GM19328 (cell line): ENCODE data around the gene CHKB.
"Not testable (repeated sequence)": the region's sequence is repeated elsewhere in the genome, so short reads cannot be mapped to it uniquely, and the experiment has no call there.

Experiments used
- ATAC-seq: cut with Tn5 transposase; IDR thresholded peaks from one replicate; pipeline ENCODE4 v1.9.1; 2021; ENCODE audit warnings: mild to moderate bottlenecking, moderate library complexity; ENCODE audit not compliant: unreplicated experiment

Gene CHKB

DNA sequence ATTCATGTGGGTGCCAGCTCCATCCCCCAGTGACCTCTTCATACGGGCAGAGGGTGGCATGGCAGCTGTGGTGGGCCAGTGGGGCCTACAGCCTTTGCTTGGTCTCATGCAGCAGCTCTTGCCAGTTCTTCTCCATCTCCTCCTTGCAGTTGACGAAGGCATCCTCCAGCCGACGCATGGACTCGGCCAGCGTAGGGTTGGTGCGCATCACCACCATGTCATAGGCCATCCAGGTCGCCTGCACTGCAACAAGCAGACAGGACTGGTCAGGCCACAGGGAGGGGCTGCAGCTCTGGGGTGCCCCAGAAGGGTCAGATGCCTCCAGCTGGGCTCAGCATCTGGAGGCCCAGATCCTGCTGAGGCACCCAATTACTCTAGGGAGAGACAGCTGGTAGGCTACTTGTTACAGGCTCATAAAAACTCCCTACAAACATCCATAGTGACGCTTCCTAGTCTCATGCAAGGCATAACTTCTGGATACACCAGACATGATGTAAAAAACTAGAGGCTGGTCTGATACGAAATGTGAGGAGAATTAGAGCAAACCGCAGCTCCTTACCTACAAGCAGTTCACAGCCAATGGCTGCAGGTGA lies 31.4 kb downstream of the CHKB start:
- ATAC-seq: no peak

DNA sequence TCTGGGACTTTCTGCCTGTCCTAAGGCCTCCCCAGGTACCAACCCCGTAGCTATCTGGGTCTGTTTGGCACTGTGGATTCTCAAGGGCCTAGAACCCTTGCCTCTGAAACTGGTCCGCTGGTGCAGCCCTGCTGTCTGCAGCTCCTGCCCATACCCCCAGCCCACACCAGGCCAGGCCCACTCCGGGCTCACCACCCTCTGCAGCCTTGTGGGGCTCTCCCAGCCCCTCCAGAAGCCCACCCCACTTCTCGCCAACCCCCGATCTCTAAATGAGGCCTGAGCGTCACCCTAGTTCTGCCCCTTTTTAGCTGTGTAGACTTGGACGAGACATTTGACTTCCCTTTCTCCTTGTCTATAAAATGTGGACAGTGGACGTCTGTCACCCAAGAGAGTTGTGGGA lies 32.3 kb downstream of the CHKB start:
- no peak for ATAC-seq

DNA sequence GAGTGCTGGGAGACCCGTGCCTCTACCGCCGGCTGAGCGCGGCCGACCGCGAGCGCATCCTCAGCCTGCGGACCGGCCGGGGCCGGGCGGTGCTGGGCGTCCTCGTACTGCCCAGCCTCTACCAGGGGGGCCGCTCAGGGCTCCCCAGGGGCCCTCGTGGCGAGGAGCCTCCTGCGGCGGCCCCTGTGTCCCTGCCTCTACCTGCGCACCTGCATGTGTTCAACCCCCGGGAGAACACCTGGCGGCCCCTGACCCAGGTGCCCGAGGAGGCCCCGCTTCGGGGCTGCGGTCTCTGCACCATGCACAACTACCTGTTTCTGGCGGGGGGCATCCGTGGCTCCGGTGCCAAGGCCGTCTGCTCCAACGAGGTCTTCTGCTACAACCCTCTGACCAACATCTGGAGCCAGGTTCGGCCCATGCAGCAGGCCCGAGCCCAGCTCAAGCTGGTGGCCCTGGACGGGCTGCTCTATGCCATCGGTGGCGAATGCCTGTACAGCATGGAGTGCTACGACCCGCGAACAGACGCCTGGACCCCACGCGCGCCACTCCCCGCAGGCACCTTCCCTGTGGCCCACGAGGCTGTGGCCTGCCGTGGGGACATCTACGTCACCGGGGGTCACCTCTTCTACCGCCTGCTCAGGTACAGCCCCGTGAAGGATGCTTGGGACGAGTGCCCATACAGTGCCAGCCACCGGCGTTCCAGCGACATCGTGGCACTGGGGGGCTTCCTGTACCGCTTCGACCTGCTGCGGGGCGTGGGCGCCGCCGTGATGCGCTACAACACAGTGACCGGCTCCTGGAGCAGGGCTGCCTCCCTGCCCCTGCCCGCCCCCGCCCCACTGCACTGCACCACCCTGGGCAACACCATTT lies 33.5 kb downstream of the CHKB start:
- no peak for ATAC-seq

DNA sequence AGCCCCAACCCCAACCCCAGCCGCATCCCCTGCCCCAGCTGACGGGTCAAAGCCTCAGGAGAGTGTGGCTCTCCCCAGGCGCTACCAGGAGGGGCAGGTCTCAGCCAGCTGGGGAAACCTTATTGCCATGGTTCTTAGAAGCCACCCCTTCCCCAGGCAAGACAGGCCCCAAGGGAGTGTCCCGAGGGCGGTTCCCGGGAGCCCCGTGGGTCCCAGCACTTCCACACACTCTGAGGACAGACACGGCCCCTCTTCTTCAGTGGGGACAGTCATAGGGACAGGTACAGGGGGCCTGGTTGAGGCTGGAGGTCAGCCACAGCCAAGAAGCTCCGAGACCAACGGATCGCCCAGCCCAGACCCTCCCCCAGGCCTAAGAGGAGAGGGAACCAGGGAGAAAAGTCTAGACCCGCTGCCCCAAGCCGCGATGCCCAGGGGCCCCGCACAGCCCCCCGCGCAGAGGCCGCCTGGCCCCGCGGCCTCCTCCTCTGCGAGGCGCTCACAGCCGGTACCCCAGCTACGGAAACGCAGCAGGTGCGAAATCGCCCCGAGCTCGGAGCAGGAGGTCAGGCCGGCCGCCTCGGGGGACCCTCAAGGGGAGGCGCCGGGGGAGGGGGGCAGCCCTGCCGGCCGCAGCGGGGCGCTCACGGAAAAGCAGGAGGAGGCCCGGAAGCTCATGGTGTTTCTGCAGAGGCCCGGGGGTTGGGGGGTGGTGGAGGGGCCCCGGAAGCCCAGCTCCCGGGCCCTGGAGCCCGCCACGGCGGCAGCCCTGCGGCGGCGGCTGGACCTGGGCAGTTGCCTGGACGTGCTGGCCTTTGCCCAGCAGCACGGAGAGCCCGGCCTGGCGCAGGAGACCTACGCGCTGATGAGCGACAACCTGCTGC lies 34.4 kb downstream of the CHKB start:
- no peak for ATAC-seq

DNA sequence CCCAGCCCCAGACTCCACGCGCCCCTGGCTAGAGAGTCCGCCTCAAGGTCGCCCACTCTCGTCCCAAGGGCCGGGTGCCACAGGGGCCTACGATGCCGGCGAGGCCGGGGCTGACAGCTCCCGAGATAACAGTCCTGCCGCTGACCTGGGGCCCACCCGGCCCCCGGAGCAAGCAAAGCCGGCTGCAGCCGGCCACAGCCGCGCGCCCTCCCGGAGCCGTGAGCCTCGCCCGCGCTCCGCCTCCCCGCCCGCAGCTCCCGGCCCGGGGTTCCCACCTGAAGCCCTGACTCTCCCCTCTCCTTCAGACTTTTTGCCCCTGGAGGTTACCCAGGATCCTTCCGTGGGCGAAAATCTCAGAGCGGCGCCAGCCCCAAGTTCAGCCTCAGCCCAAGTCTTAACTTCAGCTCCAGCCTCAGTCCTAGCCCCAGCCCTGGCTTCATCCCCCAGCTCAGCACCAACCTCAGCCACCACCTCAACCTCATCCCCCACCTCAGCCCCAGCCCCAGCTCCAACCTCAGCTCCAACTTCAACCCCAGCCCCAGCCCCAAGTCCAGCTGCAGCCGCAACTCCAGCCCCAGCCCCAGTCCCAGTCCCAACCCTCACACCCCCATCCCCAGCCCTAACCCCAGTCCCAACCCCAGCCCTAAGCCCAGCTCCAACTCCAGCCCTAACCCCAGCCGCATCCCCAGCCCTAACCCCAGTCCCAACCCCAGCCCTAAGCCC lies 35.2 kb downstream of the CHKB start:
- ATAC-seq: no peak

DNA sequence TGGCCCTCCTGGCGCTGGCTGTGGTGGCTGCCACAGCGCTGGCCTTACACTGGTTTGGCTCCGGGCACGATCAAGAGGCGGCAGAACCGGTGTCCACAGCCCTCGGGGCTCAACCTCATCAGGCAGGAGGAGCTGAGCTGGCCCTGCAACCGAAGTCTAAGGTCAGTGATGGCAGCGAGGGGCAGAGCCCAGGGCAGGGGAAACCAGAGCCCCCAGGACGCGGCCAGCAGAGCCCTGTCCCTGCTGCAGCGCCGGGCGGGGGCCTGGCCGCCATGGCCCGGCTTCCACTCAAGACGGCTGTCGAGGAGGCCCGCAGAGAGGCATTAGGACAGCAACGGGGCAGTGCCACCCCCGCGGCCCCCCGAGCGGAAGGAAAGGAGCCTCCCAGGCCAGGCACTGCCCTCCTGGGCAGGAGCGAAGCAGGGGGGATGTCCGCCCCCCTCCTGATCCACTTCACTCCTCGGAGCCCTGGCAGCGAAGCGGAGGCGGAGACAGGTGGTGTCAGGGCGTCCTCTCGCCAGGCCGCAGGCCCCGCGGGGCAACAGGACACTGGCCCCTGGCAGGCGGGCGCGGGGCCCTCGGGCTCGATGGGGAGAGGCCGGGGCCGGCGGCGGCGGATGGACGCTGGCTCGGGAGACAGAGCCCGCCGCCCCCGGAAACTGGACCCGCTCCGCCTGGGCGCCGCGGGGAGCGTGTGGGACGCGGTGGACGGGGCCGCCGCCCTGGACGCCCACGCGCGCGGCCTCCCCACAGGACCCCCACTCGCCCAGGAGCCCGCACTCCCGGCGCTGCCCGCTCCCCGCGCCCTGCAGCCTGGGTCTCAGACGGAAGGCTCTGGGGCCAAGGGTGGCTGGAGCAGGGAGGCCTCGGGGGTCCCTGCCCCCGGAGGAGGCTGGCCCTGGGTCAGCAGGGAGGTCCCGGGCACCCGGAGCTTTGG lies 36.1 kb downstream of the CHKB start:
- ATAC-seq: no peak

DNA sequence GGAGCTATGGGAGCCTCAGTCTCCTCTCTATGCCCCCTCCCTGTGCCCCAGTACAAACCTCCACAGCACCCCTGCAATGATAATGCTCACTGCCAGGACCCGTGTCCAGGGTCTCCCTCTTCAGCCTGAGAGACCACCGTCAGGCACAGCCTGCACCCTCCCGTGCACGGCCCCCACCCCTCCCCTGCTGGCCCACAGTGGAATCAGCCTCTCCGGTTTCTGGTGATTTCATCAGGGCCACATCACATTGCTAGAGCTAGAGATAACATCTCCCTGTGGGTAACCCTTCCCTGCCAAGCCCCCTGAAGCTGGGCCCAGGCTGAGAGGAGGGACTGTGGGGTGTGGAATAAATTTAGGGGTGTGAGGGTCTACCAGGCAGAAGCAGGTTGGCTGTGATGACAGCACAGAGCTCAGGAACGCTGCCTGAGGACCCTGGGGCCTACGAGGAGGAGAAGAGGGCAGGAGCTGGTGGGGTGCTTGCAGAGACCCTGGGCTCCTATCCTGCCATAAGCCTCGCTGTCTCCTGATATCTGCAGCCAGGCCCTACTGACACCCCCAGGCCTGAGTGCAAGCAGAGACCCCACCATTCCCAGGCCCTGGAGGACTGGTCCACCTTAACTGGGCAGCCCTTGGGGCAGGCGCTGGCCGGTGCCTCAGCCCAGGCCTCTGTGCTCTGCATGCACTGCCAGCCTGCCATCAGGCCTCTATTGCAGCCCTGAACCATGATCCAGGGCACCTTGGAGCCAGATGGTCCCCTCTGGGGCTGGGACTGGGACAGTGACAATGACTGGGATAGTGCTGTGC lies 36.9 kb downstream of the CHKB start, which contains the start of gene KLHDC7B:
Gene KLHDC7B, plus strand, starts transcription at position 378 of the 804 bp plus-strand sequence. Its CDS starts 345 bp downstream, at position 723.
- no peak for ATAC-seq

DNA sequence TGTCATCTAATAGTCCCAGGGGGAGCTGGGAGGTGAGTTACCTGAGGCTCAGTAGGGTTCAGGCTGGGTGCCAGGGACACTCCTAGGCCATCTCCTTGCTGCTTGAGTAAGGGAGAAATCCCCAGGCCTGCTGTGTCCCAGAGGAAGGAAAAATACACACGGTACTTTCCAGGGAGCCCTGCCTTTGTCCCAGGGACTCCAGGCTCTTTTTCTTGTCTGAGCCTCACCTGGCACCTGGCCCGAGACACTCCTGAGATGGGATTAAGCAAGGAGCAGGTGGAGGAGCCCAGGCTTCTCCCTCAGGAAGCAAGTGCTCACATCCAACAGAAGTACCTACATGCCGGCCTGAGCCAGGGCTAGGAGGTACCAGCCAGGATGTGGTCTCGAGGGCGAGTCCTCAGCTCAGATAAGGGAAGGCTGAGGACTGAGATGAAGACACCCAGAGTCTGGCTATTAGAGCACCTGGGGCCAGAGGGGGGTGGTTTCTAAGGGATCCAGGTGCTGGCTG lies 37.8 kb downstream of the CHKB start:
- ATAC-seq: no peak

DNA sequence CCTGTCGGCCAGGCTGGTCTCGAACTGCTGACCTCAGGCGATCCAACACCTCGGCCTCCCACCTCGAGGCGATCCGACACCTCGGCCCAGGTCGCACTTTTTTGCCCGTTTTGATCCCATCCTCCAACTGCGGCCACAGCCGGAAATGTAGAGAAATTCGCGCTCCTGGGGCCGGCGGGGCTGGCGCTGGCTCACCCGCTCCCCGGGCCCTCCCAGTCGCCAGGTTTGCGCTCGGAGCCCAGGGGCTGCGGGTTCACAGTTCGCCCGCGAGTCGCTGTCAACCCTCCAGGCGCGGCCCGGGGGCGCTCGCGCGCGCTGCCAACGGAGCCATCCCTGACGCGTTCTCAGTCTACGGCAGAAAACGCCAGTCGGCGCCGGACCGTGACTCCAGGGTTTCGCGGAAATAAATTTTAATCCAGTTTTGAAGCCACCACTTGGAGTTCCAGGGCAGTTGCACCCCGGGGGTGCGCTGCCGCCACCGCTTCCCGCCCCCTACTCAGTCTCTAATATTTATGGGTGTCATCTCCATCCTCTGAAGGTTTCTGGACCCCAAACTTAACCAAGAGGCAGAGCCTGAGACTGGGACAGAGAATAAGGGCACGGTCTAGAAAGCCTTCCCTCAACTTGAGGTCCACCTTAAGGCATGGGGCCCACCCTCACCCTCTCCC lies 38.4 kb downstream of the CHKB start:
- ATAC-seq: no peak

DNA sequence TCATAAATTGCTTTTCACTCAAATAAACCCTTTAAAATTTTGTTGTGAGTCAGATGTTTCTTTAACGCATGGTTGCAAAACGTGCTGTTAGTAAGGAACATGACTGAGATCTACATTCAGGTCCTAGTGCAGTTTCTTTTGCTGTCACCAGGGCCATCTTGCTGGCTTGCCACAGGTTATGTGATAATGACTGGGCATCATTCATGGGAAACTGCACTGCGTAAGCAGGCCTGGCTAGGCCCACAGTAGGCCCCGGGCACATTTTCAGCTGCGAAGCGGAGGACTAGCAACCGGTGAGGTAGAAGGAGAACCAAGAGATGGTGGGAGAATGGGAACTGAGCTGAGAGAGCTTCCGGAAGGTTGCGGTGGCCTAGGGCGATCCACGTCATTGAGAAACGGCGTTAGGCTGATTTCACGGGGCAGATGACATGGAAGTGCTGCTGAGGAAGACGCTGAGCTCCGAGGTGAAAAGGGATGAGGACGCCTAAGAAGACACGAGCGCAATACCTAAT lies 40.2 kb downstream of the CHKB start:
- no peak for ATAC-seq

DNA sequence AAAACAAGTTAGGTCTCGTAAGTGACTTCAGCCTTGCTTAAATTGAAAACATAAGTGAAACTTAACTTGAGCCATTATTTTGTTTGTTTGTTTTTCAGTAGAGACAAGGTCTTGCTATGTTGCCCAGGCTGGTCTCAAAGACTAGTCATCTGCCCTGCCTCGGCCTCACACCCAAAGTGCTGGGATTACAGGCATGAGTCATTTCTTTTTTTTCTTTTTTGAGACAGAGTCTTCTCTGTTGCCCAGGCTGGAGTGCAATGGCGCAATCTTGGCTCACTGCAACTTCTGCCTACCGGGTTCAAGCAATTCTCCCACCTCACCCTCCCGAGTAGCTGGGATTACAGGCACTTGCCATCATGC lies 41.0 kb downstream of the CHKB start:
- ATAC-seq: not testable (repeated sequence)

DNA sequence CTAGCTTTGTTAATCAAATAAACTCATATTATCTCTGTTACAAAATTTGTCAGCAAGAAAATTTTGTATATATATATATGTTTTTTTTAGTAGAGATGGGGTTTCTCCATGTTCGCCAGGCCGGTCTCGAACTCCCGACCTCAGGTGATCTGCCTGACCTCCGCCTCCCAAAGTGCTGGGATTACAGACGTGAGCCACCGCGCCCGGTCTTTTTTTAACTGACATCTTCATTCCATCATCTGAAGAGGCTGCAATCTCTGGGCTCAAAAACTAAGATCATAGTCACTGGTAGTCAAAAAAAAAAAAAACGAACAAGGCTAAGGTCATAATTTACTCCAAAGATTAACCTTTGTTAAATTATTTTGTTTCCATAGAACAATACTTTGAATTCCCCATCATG lies 42.3 kb downstream of the CHKB start:
- no peak for ATAC-seq

DNA sequence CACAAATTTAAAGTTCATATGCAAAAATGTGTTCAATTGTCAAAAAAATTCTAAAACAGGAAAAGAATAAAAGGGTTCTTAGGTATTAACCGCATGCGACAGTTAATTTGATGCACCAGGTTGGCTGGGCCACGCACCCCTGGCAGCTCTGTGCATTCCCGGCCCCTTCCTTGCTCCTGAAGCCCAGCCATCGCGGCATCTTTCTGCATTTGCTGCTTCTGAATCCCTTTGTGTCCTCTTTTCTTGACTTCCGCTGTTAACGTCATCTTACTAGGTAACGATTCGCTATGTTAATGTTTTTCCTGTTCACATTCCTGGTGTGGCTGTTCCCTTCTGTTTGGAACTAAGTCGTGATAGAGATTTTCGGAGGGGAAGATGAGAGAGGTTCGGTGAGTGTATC lies 44.9 kb downstream of the CHKB start:
- no peak for ATAC-seq

DNA sequence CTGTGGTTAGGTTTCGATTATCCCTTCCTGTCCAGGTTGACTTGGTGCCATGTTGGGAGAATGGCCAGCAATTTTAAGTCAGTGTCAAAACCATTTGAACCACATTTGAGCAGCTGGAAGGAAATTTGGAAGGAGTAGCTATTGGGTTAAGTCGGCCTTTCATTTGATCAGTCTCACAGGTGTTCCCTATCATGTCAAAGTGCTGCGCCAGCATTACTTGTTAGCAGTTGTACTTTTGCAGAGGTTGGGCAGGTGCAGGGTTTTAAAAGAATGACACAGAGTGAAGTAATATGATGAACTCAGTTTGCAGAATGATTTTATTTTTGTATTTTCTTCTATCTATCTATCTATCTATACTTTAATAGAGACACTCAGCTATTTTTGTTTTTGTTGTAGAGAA lies 46.4 kb downstream of the CHKB start:
- no peak for ATAC-seq

DNA sequence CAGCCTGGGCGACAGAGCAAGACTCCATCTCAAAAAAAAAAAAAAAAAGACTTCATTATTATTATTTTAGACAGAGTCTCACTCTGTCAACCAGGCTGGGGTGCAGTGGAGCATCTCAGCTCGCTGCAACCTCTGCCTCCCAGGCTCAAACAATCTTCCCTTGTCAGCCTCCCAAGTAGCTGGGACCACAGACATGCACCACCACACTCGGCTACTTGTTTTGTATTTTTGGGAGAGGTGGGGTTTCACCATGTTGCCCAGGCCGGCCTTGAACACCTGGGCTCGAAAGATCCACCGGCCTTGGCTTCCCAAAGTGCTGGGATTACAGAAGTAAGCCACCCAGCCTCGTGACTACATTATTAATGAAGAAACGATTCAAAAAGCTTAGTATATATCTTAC lies 47.5 kb downstream of the CHKB start:
- ATAC-seq: no peak

DNA sequence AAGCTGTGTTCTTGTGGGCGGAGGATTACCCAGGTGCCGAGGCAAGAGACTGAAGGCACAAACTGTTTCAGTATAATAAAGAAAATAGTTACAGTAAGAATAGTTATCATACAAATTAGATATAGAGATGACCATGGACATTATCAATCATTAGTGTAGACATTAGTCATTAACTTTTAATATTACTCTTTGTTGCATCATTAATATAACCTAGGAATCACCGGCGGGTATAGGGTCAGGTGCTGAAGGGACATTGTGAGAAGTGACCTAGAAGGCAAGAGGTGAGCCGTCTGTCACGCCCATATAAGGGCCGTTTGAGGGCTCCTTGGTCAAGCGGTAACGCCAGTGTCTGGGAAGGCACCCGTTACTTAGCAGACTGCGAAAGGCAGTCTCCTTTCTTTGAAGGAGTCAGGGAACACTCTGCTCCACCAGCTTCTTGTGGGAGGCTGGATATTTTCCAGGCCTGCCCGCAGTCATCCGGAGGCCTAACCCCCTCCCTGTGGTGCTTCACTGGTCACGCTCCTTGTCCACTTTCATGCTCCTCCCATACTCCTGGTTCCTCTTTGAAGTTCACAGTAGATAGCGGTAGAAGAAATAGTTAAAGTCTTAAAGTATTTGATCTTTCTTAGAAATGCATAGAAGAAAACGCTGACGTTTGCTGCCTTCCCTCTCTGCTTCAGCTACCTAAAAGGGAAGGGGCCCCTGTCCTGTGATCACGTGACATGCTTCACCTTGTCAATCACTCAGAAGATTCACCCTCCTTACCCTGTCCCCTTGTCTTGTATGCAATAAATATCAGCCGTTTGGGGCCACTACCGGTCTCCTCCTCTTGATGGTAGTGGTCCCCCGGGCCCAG lies 48.6 kb downstream of the CHKB start:
- not testable (repeated sequence) for ATAC-seq
